Measurements from ENCODE around the gene HERC2.

HERC2 gene

GRCh38 chr15:28098360-28098765, 223.6 kb downstream of the HERC2 start:
- no peak overlapping the region for H3K4me3 ChIP-seq (ENCODE audit: low read length)
- TF ChIP-seq CTCF (conservative IDR thresholded peaks at IDR 0.05; ENCODE audit: low read length), result no peak
- DNase-seq (ENCODE audit: low read depth), result no peak

GRCh38 chr15:28097656-28098359, 224.2 kb downstream of the HERC2 start:
- no peak overlapping the region for H3K4me3 ChIP-seq (ENCODE audit: low read length)
- no peak for TF ChIP-seq CTCF (conservative IDR thresholded peaks at IDR 0.05; ENCODE audit: low read length)
- no peak for DNase-seq (ENCODE audit: low read depth)

- DNase-seq (ENCODE audit: low read depth), result no peak
- peak overlapping the region; percentile 58 for H3K4me3 ChIP-seq (ENCODE audit: low read length)
- no peak for TF ChIP-seq CTCF (conservative IDR thresholded peaks at IDR 0.05; ENCODE audit: low read length)
Measured at GRCh38 chr15:28096670-28097431, 225.1 kb downstream of the HERC2 start.

- DNase-seq (ENCODE audit: low read depth), result no peak
- H3K4me3 ChIP-seq (ENCODE audit: low read length), result peak overlapping the region; percentile 58
- no peak for TF ChIP-seq CTCF (conservative IDR thresholded peaks at IDR 0.05; ENCODE audit: low read length)
Measured at GRCh38 chr15:28096411-28096669, 225.6 kb downstream of the HERC2 start.

GRCh38 chr15:28094732-28095521, 227.1 kb downstream of the HERC2 start:
- no peak for DNase-seq (ENCODE audit: low read depth)
- H3K4me3 ChIP-seq (ENCODE audit: low read length), result peak overlapping the region; percentile 15
- no peak for TF ChIP-seq CTCF (conservative IDR thresholded peaks at IDR 0.05; ENCODE audit: low read length)

- H3K4me3 ChIP-seq (ENCODE audit: low read length), result no peak overlapping the region
- no peak for TF ChIP-seq CTCF (conservative IDR thresholded peaks at IDR 0.05; ENCODE audit: low read length)
- no peak for DNase-seq (ENCODE audit: low read depth)
Measured at GRCh38 chr15:28093752-28094535, 228.0 kb downstream of the HERC2 start.

Data from AG10803 (cell line).